PC-3 (cell line): ENCODE measurements around the gene HAGH. TPM values are rescaled to one million over a fixed set of nuclear protein-coding genes. Genes with fewer than 3 reads are reported as not detected.

Experiments
- ATAC-seq: fragments of 200-7000 bp; cut with Tn5 transposase; 2 replicates; pipeline ENCODE4 v1.9.1; 2020; ENCODE audit warnings: mild to moderate bottlenecking, moderate library complexity
- BruUV-seq: library from RNA; stranded (reverse); fragments of 400-500 nt; replicated peaks from 2 replicates; lab custom pipeline; 2021; lab: Mats Ljungman, UMichigan
- CTCF ChIA-PET: fragments of 300-600 bp; sonication (Branson Sonifier 250); formaldehyde crosslinking; loops from one replicate; lab custom pipeline; 2022; ENCODE audit warnings: antibody characterized with exemption; lab: Charles Lee
- POLR2A ChIA-PET: fragments of 300-600 bp; sonication (Branson Sonifier 250); formaldehyde crosslinking; loops from one replicate; lab custom pipeline; 2022; ENCODE audit warnings: antibody characterized with exemption; ENCODE audit not compliant: unreplicated experiment; lab: Charles Lee
- DNase-seq: peaks from one replicate; pipeline ENCODE4 v3.0.0-alpha.2; 2015
- H2AFZ ChIP-seq: fragments of 300-600 bp; sonication (generic); 2 replicates; pipeline ENCODE4 v1.6.0; 2016; ENCODE audit warnings: antibody characterized with exemption, low read length
- H3F3A ChIP-seq: fragments of 300-600 bp; sonication (generic); one replicate; pipeline ENCODE4 v1.6.0; 2017; ENCODE audit warnings: antibody characterized with exemption, low read length, control low read depth, mild to moderate bottlenecking; ENCODE audit not compliant: unreplicated experiment
- H3K27ac ChIP-seq: fragments of 300-600 bp; sonication (generic); 2 replicates; pipeline ENCODE4 v1.5.1; 2016; ENCODE audit warnings: mild to moderate bottlenecking, low read length
- H3K27me3 ChIP-seq: fragments of 300-600 bp; sonication (generic); 2 replicates; pipeline ENCODE4 v1.6.1; 2016; ENCODE audit warnings: low read length, mixed read lengths
- H3K36me3 ChIP-seq: fragments of 300-600 bp; sonication (generic); 2 replicates; pipeline ENCODE4 v1.6.1; 2016; ENCODE audit warnings: low read depth, mixed run types, low read length, mixed read lengths
- H3K4me1 ChIP-seq: fragments of 300-600 bp; sonication (generic); 2 replicates; pipeline ENCODE4 v1.5.1; 2016; ENCODE audit warnings: low read length; ENCODE audit not compliant: insufficient read depth
- H3K4me2 ChIP-seq: fragments of 300-600 bp; sonication (generic); 2 replicates; pipeline ENCODE4 v1.6.0; 2016; ENCODE audit warnings: low read length
- H3K4me3 ChIP-seq: fragments of 300-600 bp; sonication (generic); 2 replicates; pipeline ENCODE4 v1.5.1; 2016; ENCODE audit warnings: mild to moderate bottlenecking, low read length, mixed read lengths
- H3K79me2 ChIP-seq: fragments of 300-600 bp; sonication (generic); 2 replicates; pipeline ENCODE4 v1.6.1; 2017; ENCODE audit warnings: low read length, mixed read lengths
- H3K9ac ChIP-seq: fragments of 300-600 bp; sonication (generic); 2 replicates; pipeline ENCODE4 v1.6.0; 2016; ENCODE audit warnings: mild to moderate bottlenecking, low read length
- H3K9me2 ChIP-seq: fragments of 300-600 bp; sonication (generic); replicated peaks from 2 replicates; pipeline ENCODE4 v1.6.1; 2016; ENCODE audit warnings: mixed run types, low read length, mixed read lengths
- H3K9me3 ChIP-seq: fragments of 300-600 bp; sonication (generic); 2 replicates; pipeline ENCODE4 v1.6.1; 2016; ENCODE audit warnings: low read length, mixed read lengths
- H4K20me1 ChIP-seq: fragments of 300-600 bp; sonication (generic); 2 replicates; pipeline ENCODE4 v1.6.1; 2016; ENCODE audit warnings: low read length, mixed read lengths
- EZH2 ChIP-seq: fragments of 300-600 bp; sonication (generic); IDR thresholded peaks from one replicate; pipeline ENCODE4 v1.6.1; 2017; ENCODE audit warnings: antibody characterized with exemption, mild to moderate bottlenecking, low read length; ENCODE audit not compliant: unreplicated experiment
- EZH2phosphoT487 ChIP-seq: fragments of 300-600 bp; sonication (generic); IDR thresholded peaks from 2 replicates; pipeline ENCODE4 v1.6.1; 2018; ENCODE audit warnings: mild to moderate bottlenecking, antibody characterized with exemption, low read length, borderline replicate concordance
- intact Hi-C: fragments of 100-400 bp; cut with micrococcal nuclease; formaldehyde crosslinking; loops from 2 replicates; pipeline ENCODE4 v1.9.0; 2023
- total RNA-seq: library from RNA; depleted of rRNA; stranded (reverse); fragments of >200 nt; gene quantifications from 2 replicates; pipeline ENCODE4 v1.2.3, GENCODE V29; 2014
- TF ChIP-seq, protein P1 (sequence below): fragments of 300-600 bp; sonication (generic); conservative IDR thresholded peaks from 2 replicates; pipeline ENCODE4 v1.5.1; 2017; ENCODE audit warnings: antibody characterized with exemption, low read depth, mild to moderate bottlenecking, low read length

Gene HAGH
- total RNA-seq, 1 experiment from 2014 or later: 99.5 TPM

DNA sequence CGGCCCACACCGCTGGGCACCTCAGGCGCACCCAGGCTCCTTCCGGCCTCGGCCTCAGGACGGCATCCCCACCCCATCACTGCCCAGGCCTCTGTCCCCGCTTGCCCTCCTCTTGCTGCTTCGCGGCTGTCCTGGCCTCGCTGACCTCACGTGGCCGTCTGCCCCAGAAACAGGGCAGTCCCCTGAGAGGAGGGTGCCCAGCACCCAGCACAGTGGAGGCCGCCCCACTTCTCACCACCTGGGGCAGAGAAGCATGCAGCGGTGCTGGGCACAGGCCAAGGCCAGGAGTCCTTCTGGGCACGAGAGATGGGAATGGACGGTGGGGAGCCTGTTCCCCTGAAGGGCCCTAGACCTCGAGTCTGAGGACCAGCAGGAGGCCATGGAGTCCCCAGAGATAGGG lies 8.9 kb downstream of the HAGH start:
- no peak for TF ChIP-seq EZH2
- peaks cover 5% of the 10 kb centered on the region; the same call in 1 of the 2 replicates for H3K4me1 ChIP-seq
- H3K9me2 ChIP-seq: no peaks in the 10 kb centered on the region
- H3K27me3 ChIP-seq: no peaks in the 10 kb centered on the region
- no peak overlapping the region for H3K4me2 ChIP-seq
- H3K27ac ChIP-seq: no peak overlapping the region
- no peak overlapping the region for H2AFZ ChIP-seq
- ChIA-PET CTCF (no interaction called here), POLR2A (no interaction called here)
- H3K36me3 ChIP-seq: peaks cover 4% of the 10 kb centered on the region; the same call in 1 of the 2 replicates
- intact Hi-C loops: no loop called here
- no peak for DNase-seq
- no peak overlapping the region for H3K9ac ChIP-seq
- no peak overlapping the region for H3K4me3 ChIP-seq
- no peaks in the 10 kb centered on the region for H3F3A ChIP-seq
- ATAC-seq: no peak
- H3K9me3 ChIP-seq: no peaks in the 10 kb centered on the region
- no TSS peak for BruUV-seq
- H4K20me1 ChIP-seq: no peaks in the 10 kb centered on the region
- H3K79me2 ChIP-seq: no peaks in the 10 kb centered on the region; the same call in 1 of the 2 replicates

DNA sequence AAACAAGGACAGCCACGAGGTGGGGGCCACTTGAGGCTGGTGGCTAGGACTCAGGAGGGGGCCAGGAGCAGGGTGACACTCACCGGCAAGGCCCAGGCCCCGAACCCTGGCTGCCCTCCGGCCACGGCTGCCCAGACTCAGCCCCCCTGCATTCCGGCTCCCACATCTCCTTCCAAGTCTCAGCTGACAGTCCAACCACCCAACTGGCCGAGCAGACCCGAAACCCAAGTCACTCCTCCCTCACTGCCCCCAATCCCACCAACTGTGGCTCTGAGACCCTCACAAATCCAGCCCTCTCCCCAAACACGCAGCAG lies 9.4 kb downstream of the HAGH start:
- peaks cover 4% of the 10 kb centered on the region; the same call in 1 of the 2 replicates for H3K4me1 ChIP-seq
- H2AFZ ChIP-seq: no peak overlapping the region
- no peak overlapping the region for H3K27ac ChIP-seq
- CTCF ChIA-PET: no interaction called here
- H3K79me2 ChIP-seq: no peaks in the 10 kb centered on the region
- H3K9me2 ChIP-seq: no peaks in the 10 kb centered on the region
- intact Hi-C loops: no loop called here
- H3K4me3 ChIP-seq: no peak overlapping the region
- H4K20me1 ChIP-seq: no peaks in the 10 kb centered on the region
- DNase-seq (no peak), ATAC-seq (no peak)
- H3K36me3 ChIP-seq: peaks cover 4% of the 10 kb centered on the region; the same call in 1 of the 2 replicates
- H3F3A ChIP-seq: no peaks in the 10 kb centered on the region
- BruUV-seq: no TSS peak
- POLR2A ChIA-PET: no interaction called here
- TF ChIP-seq EZH2: no peak
- TF ChIP-seq EZH2phosphoT487: no peak
- TF ChIP-seq, protein P1, sequence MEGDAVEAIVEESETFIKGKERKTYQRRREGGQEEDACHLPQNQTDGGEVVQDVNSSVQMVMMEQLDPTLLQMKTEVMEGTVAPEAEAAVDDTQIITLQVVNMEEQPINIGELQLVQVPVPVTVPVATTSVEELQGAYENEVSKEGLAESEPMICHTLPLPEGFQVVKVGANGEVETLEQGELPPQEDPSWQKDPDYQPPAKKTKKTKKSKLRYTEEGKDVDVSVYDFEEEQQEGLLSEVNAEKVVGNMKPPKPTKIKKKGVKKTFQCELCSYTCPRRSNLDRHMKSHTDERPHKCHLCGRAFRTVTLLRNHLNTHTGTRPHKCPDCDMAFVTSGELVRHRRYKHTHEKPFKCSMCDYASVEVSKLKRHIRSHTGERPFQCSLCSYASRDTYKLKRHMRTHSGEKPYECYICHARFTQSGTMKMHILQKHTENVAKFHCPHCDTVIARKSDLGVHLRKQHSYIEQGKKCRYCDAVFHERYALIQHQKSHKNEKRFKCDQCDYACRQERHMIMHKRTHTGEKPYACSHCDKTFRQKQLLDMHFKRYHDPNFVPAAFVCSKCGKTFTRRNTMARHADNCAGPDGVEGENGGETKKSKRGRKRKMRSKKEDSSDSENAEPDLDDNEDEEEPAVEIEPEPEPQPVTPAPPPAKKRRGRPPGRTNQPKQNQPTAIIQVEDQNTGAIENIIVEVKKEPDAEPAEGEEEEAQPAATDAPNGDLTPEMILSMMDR: no peak
- H3K9me3 ChIP-seq: no peaks in the 10 kb centered on the region
- no peak overlapping the region for H3K4me2 ChIP-seq
- no peaks in the 10 kb centered on the region for H3K27me3 ChIP-seq
- no peak overlapping the region for H3K9ac ChIP-seq

DNA sequence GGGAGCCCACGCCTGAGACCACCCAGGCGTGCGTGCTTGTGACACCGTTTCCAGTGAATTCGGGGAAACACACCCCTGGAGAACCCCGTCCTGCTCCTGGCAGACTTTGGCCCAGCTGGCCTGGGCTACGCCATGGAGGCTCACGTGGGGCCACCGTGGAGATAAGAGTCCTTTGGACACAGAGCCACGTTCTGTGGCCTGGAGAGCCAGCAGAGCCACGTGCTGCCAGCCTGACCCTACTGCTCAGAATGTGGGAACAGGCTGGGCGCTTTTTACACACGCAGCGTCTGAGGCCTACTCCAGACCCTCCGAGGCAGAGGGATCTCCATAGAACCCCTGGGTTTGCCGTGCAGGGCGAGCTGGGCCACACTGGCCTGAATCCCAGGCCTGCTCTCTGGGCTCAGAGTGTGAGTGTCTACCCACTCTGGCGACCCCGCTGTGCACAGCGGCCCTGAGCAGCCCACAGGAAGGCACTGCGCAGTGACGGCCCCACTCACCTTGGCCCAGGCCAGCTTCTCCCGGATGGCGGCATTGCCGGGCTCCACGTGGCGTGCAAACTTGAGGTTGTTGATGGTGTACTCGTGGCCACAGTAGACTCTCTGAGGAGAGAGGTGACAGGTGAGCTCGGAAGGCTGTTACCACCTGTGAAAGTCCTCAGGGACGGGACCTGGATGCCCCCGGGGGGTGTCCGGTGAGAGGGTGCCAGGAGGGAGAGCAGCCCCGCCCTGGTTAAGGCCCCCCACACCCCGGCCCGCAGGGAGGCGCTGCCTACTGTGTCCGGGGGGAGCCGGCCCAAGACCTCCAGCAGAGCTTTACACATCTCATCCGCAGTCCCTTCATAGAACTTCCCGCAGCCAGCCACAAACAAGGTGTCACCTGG lies 10.0 kb downstream of the HAGH start:
- H3F3A ChIP-seq: no peaks in the 10 kb centered on the region
- H3K27ac ChIP-seq: no peak overlapping the region
- no peak for ATAC-seq
- H2AFZ ChIP-seq: no peak overlapping the region
- H3K79me2 ChIP-seq: no peaks in the 10 kb centered on the region
- H3K27me3 ChIP-seq: no peaks in the 10 kb centered on the region
- H3K4me1 ChIP-seq: no peaks in the 10 kb centered on the region
- H3K9me3 ChIP-seq: no peaks in the 10 kb centered on the region
- intact Hi-C loops: no loop called here
- BruUV-seq: no TSS peak
- H3K4me3 ChIP-seq: no peak overlapping the region
- H3K4me2 ChIP-seq: no peak overlapping the region
- H4K20me1 ChIP-seq: no peaks in the 10 kb centered on the region
- TF ChIP-seq EZH2: no peak
- TF ChIP-seq, protein P1: no peak
- no peak for TF ChIP-seq EZH2phosphoT487
- no peak overlapping the region for H3K9ac ChIP-seq
- CTCF ChIA-PET: no interaction called here
- POLR2A ChIA-PET: no interaction called here
- no peak for DNase-seq
- H3K9me2 ChIP-seq: no peaks in the 10 kb centered on the region
- H3K36me3 ChIP-seq: peaks cover 4% of the 10 kb centered on the region; the same call in 1 of the 2 replicates
